Breast epithelium (tissue), 4 donors: ENCODE measurements around the gene ELOB. TPM values are rescaled to one million over a fixed set of nuclear protein-coding genes. Genes with fewer than 3 reads are reported as not detected.

Experiments used
- DNase-seq, 2 donors: peaks; one replicate each; pipeline ENCODE4 v3.0.0-alpha.2; 2019; ENCODE audit warnings: low spot score in 2 of 2
- H3K27ac ChIP-seq, 2 donors: fragments of 200-600 bp; sonication (generic) in 1 of 2; one replicate each; pipeline ENCODE4 v1.5.1; 2016 to 2019; ENCODE audit warnings: mild to moderate bottlenecking in 1 of 2
- H3K27me3 ChIP-seq, 2 donors: fragments of 200-600 bp; sonication (generic) in 1 of 2; one replicate each; pipeline versions ENCODE4 v1.5.1 to v1.6.0; 2017 to 2019; ENCODE audit warnings: control low read depth in 1 of 2, mild to moderate bottlenecking in 1 of 2
- H3K36me3 ChIP-seq: fragments of 200-600 bp; one replicate; pipeline ENCODE4 v1.5.1; 2019
- H3K4me1 ChIP-seq, 2 donors: fragments of 200-600 bp; sonication (generic); one replicate each; pipeline ENCODE4 v1.5.1; 2016 to 2019; ENCODE audit warnings: control low read depth in 1 of 2
- H3K4me3 ChIP-seq, 3 donors: fragments of 200-600 bp; sonication (generic); 1 replicate in 2 of 3; 2 replicates in 1 of 3; pipeline ENCODE4 v1.5.1; 2016 to 2019; ENCODE audit warnings: mild to moderate bottlenecking in 3 of 3, moderate library complexity in 2 of 3
- H3K9me3 ChIP-seq, 2 donors: fragments of 200-600 bp; sonication (generic) in 1 of 2; one replicate each; pipeline ENCODE4 v1.5.1; 2016 to 2019; ENCODE audit warnings: control low read depth in 1 of 2
- CTCF ChIP-seq, 3 donors: fragments of 450-650 bp; IDR thresholded peaks; one replicate each; pipeline ENCODE4 v1.5.1; 2016 to 2017; ENCODE audit warnings: antibody characterized with exemption in 3 of 3, mild to moderate bottlenecking in 3 of 3, moderate library complexity in 3 of 3
- POLR2A ChIP-seq: fragments of 450-650 bp; IDR thresholded peaks from one replicate; pipeline ENCODE4 v1.6.1; 2016; ENCODE audit warnings: antibody characterized with exemption, mild to moderate bottlenecking, moderate library complexity
- POLR2AphosphoS5 ChIP-seq, 3 donors: sonication (generic); formaldehyde crosslinking; IDR thresholded peaks; one replicate each; pipeline ENCODE4 v1.6.1; 2017; ENCODE audit warnings: antibody characterized with exemption in 3 of 3
- intact Hi-C: fragments of 100-400 bp; cut with DNase I; formaldehyde crosslinking; loops from one replicate; pipeline ENCODE4 v1.15.1; 2023; ENCODE audit warnings: low total_unique reads
- total RNA-seq, 3 donors: library from RNA; depleted of rRNA; stranded (reverse); fragments of >200 nt; gene quantifications; one replicate each; pipeline ENCODE4 v1.1.0, GENCODE V29; 2016

Gene ELOB
- total RNA-seq, 3 donors from 2014 or later: 147 to 292 (median 230) TPM

GRCh38 chr16:2775765-2776499 lies 1.1 kb downstream of the ELOB start:
- TF ChIP-seq CTCF (IDR thresholded peaks at IDR 0.05) (no peak), POLR2AphosphoS5 (IDR thresholded peaks at IDR 0.05) (no peak), POLR2A (no peak)
- Histone ChIP-seq H3K4me3 (peak overlapping the region; percentile 90 to 94 (median 92)), H3K4me1 (peaks cover 0 to 19% of the 10 kb centered on the region in 2 donors), H3K27me3 (no peaks in the 10 kb centered on the region), H3K9me3 (no peaks in the 10 kb centered on the region), H3K36me3 (no peaks in the 10 kb centered on the region), H3K27ac (peak overlapping the region in 1 of 2 donors; percentile 100)
- intact Hi-C loops: no loop called here
- no peak for DNase-seq

- Histone ChIP-seq H3K4me3 (no peak overlapping the region), H3K9me3 (no peaks in the 10 kb centered on the region), H3K27ac (peak overlapping the region; percentile 7 to 100), H3K27me3 (no peaks in the 10 kb centered on the region), H3K36me3 (no peaks in the 10 kb centered on the region), H3K4me1 (peaks cover 0 to 19% of the 10 kb centered on the region in 2 donors)
- intact Hi-C loops: no loop called here
- DNase-seq: no peak
- TF ChIP-seq CTCF (IDR thresholded peaks at IDR 0.05): no peak
- no peak for TF ChIP-seq POLR2AphosphoS5 (IDR thresholded peaks at IDR 0.05)
- TF ChIP-seq POLR2A: no peak
Observed at GRCh38 chr16:2775131-2775716, 1.9 kb downstream of the ELOB start.

- peaks cover 0 to 19% of the 10 kb centered on the region in 2 donors for H3K4me1 ChIP-seq
- H3K4me3 ChIP-seq: no peak overlapping the region
- TF ChIP-seq POLR2A (no peak), POLR2AphosphoS5 (IDR thresholded peaks at IDR 0.05) (no peak), CTCF (IDR thresholded peaks at IDR 0.05) (no peak)
- intact Hi-C loops: no loop called here
- H3K27me3 ChIP-seq: no peaks in the 10 kb centered on the region
- DNase-seq: no peak
- no peaks in the 10 kb centered on the region for H3K9me3 ChIP-seq
- peaks cover 8% of the 10 kb centered on the region for H3K36me3 ChIP-seq
- H3K27ac ChIP-seq: no peak overlapping the region
Observed at GRCh38 chr16:2774161-2774891, 2.8 kb downstream of the ELOB start.

- Histone ChIP-seq H3K4me1 (peaks cover 0 to 14% of the 10 kb centered on the region in 2 donors), H3K27me3 (no peaks in the 10 kb centered on the region), H3K27ac (peak overlapping the region in 1 of 2 donors; percentile 20), H3K4me3 (no peak overlapping the region), H3K9me3 (no peaks in the 10 kb centered on the region), H3K36me3 (peaks cover 12% of the 10 kb centered on the region)
- TF ChIP-seq CTCF (IDR thresholded peaks at IDR 0.05) (no peak), POLR2A (no peak)
- no peak for DNase-seq
- intact Hi-C loops: no loop called here
Observed at GRCh38 chr16:2773188-2773968, 3.7 kb downstream of the ELOB start.
